PC-9 (cell line): Measurements from ENCODE around the gene TBX3.

ENCODE experiments used
- CTCF ChIP-seq: fragments of 200-600 bp; sonication (generic); conservative IDR thresholded peaks from 2 replicates; pipeline ENCODE4 v1.6.1; 2017; ENCODE audit warnings: mixed run types, antibody characterized with exemption, mild to moderate bottlenecking, moderate library complexity
- EZH2 ChIP-seq: fragments of 200-600 bp; sonication (generic); IDR thresholded peaks from 2 replicates; pipeline ENCODE4 v1.8.0; 2017; ENCODE audit warnings: antibody characterized with exemption, low read depth

GRCh38 chr12:114701104-114701414 lies 17.1 kb upstream of the TBX3 start:
- no peak for TF ChIP-seq CTCF
- TF ChIP-seq EZH2: no peak
